ENCODE data around the gene MED10. TPM values are rescaled to one million over a fixed set of nuclear protein-coding genes. Genes with fewer than 3 reads are reported as not detected.

Gene MED10
- total and polyA plus RNA-seq, 9 of the 15 experiments (the other 6 are each of a cell fraction or from before 2014, with no cell fraction given), result 23.8 to 83.4 (median 58.8) TPM

DNA sequence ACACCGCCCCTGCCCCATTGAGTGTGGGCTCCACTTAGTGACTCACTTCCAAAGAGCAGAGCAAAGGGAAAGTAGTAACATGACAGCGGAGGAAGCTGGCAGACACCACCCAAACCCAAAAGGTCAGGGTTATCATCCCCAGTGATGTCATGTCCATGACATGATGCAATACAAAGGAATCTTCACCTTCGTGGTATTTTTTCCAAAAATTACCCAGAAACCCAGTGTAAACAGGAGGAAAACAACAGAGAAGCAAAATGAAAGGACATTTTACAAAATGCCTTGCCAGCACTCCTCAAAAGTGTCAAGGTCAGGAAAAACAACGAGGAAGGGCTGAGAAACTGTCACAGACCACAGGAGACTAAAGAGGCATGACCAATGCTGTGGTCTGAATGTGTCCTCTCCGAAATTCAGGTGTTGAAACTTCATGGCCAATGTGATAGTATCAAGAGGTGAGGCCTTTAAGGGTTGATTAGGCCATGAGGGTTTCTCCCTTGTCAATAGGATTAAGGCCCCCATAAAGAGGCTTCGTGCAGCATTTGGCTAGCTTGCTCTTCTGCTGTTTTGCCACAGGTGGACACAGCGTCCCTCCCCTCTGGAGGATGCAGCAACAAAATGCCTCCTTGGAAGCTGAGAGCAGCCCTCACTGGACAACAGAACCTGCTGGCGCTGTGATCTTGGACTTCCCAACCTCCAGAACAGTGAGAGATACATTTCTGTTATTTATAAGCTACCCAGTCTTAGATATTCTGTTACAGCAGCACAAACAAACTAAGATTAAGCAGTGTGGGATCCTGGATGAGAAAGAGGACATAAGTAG is 30.5 kb upstream of the MED10 start (continued):
- TF ChIP-seq, protein P1, sequence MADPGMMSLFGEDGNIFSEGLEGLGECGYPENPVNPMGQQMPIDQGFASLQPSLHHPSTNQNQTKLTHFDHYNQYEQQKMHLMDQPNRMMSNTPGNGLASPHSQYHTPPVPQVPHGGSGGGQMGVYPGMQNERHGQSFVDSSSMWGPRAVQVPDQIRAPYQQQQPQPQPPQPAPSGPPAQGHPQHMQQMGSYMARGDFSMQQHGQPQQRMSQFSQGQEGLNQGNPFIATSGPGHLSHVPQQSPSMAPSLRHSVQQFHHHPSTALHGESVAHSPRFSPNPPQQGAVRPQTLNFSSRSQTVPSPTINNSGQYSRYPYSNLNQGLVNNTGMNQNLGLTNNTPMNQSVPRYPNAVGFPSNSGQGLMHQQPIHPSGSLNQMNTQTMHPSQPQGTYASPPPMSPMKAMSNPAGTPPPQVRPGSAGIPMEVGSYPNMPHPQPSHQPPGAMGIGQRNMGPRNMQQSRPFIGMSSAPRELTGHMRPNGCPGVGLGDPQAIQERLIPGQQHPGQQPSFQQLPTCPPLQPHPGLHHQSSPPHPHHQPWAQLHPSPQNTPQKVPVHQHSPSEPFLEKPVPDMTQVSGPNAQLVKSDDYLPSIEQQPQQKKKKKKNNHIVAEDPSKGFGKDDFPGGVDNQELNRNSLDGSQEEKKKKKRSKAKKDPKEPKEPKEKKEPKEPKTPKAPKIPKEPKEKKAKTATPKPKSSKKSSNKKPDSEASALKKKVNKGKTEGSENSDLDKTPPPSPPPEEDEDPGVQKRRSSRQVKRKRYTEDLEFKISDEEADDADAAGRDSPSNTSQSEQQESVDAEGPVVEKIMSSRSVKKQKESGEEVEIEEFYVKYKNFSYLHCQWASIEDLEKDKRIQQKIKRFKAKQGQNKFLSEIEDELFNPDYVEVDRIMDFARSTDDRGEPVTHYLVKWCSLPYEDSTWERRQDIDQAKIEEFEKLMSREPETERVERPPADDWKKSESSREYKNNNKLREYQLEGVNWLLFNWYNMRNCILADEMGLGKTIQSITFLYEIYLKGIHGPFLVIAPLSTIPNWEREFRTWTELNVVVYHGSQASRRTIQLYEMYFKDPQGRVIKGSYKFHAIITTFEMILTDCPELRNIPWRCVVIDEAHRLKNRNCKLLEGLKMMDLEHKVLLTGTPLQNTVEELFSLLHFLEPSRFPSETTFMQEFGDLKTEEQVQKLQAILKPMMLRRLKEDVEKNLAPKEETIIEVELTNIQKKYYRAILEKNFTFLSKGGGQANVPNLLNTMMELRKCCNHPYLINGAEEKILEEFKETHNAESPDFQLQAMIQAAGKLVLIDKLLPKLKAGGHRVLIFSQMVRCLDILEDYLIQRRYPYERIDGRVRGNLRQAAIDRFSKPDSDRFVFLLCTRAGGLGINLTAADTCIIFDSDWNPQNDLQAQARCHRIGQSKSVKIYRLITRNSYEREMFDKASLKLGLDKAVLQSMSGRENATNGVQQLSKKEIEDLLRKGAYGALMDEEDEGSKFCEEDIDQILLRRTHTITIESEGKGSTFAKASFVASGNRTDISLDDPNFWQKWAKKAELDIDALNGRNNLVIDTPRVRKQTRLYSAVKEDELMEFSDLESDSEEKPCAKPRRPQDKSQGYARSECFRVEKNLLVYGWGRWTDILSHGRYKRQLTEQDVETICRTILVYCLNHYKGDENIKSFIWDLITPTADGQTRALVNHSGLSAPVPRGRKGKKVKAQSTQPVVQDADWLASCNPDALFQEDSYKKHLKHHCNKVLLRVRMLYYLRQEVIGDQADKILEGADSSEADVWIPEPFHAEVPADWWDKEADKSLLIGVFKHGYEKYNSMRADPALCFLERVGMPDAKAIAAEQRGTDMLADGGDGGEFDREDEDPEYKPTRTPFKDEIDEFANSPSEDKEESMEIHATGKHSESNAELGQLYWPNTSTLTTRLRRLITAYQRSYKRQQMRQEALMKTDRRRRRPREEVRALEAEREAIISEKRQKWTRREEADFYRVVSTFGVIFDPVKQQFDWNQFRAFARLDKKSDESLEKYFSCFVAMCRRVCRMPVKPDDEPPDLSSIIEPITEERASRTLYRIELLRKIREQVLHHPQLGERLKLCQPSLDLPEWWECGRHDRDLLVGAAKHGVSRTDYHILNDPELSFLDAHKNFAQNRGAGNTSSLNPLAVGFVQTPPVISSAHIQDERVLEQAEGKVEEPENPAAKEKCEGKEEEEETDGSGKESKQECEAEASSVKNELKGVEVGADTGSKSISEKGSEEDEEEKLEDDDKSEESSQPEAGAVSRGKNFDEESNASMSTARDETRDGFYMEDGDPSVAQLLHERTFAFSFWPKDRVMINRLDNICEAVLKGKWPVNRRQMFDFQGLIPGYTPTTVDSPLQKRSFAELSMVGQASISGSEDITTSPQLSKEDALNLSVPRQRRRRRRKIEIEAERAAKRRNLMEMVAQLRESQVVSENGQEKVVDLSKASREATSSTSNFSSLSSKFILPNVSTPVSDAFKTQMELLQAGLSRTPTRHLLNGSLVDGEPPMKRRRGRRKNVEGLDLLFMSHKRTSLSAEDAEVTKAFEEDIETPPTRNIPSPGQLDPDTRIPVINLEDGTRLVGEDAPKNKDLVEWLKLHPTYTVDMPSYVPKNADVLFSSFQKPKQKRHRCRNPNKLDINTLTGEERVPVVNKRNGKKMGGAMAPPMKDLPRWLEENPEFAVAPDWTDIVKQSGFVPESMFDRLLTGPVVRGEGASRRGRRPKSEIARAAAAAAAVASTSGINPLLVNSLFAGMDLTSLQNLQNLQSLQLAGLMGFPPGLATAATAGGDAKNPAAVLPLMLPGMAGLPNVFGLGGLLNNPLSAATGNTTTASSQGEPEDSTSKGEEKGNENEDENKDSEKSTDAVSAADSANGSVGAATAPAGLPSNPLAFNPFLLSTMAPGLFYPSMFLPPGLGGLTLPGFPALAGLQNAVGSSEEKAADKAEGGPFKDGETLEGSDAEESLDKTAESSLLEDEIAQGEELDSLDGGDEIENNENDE (IDR thresholded peaks at IDR 0.05; ENCODE audit: low read depth, low read length), result no peak
- TF ChIP-seq, protein P2, sequence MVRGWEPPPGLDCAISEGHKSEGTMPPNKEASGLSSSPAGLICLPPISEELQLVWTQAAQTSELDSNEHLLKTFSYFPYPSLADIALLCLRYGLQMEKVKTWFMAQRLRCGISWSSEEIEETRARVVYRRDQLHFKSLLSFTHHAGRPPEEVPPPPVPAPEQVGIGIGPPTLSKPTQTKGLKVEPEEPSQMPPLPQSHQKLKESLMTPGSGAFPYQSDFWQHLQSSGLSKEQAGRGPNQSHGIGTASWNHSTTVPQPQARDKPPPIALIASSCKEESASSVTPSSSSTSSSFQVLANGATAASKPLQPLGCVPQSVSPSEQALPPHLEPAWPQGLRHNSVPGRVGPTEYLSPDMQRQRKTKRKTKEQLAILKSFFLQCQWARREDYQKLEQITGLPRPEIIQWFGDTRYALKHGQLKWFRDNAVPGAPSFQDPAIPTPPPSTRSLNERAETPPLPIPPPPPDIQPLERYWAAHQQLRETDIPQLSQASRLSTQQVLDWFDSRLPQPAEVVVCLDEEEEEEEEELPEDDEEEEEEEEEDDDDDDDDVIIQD (CRISPR knock-in tag; IDR thresholded peaks at IDR 0.05), result no peak
- TF ChIP-seq, protein P3, sequence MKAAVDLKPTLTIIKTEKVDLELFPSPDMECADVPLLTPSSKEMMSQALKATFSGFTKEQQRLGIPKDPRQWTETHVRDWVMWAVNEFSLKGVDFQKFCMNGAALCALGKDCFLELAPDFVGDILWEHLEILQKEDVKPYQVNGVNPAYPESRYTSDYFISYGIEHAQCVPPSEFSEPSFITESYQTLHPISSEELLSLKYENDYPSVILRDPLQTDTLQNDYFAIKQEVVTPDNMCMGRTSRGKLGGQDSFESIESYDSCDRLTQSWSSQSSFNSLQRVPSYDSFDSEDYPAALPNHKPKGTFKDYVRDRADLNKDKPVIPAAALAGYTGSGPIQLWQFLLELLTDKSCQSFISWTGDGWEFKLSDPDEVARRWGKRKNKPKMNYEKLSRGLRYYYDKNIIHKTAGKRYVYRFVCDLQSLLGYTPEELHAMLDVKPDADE (conservative IDR thresholded peaks at IDR 0.05; ENCODE audit: control insufficient read depth, low read depth, low read length), result no peak
- no peak; the same call in 1 of the 2 replicates for TF ChIP-seq ZNF644 (tag; IDR thresholded peaks at IDR 0.05; ENCODE audit: low read depth)
- TF ChIP-seq TRIM28 (IDR thresholded peaks at IDR 0.05), result no peak
- no peak for TF ChIP-seq GATAD2B (IDR thresholded peaks at IDR 0.05; ENCODE audit: borderline replicate concordance)
- TF ChIP-seq BHLHE40 (IDR thresholded peaks at IDR 0.05; ENCODE audit: low read length), result no peak; the same call in 1 of the 2 replicates
- TF ChIP-seq EGR1 (conservative IDR thresholded peaks at IDR 0.05), result no peak
- TF ChIP-seq CEBPB (tag; IDR thresholded peaks at IDR 0.05), result peak; percentile 93
- no peak for TF ChIP-seq ZNF146 (CRISPR knock-in tag; IDR thresholded peaks at IDR 0.05; ENCODE audit: unreplicated experiment)
- TF ChIP-seq HOXB6 (CRISPR knock-in tag; IDR thresholded peaks at IDR 0.05; ENCODE audit: borderline replicate concordance), result no peak
- no peak for TF ChIP-seq HDAC6 (IDR thresholded peaks at IDR 0.05; ENCODE audit: low read depth, low read length)

Measured in K562 (cell line).